GM23338 (cell line): ENCODE measurements around the gene ZGRF1. TPM values are rescaled to one million over a fixed set of nuclear protein-coding genes. Genes with fewer than 3 reads are reported as not detected.

Experiments used
- ATAC-seq: fragments of 200-7000 bp; cut with Tn5 transposase; 3 replicates; pipeline ENCODE4 v1.9.1; 2020
- DNase-seq: peaks from one replicate; pipeline ENCODE4 v3.0.0-alpha.2; 2015; ENCODE audit warnings: low spot score
- H2AFZ ChIP-seq: fragments of 200-600 bp; sonication (generic); 2 replicates; pipeline ENCODE4 v1.8.0; 2016; ENCODE audit warnings: antibody characterized with exemption, mild to moderate bottlenecking, moderate library complexity
- H3F3A ChIP-seq: fragments of 200-600 bp; sonication (generic); replicated peaks from 2 replicates; pipeline ENCODE4 v1.8.0; 2017; ENCODE audit warnings: antibody characterized with exemption, mixed run types, low read depth
- H3K27ac ChIP-seq: fragments of 200-600 bp; sonication (generic); 2 replicates; pipeline ENCODE4 v1.6.1; 2016; ENCODE audit warnings: low read depth
- H3K27me3 ChIP-seq: fragments of 200-600 bp; sonication (generic); 2 replicates; pipeline ENCODE4 v1.8.0; 2016; ENCODE audit warnings: mild to moderate bottlenecking, mixed run types, moderate library complexity; ENCODE audit not compliant: insufficient read depth
- H3K36me3 ChIP-seq: fragments of 200-600 bp; sonication (generic); 2 replicates; pipeline ENCODE4 v1.8.0; 2016; ENCODE audit warnings: mild to moderate bottlenecking; ENCODE audit not compliant: insufficient read depth
- H3K4me1 ChIP-seq: fragments of 200-600 bp; sonication (generic); 2 replicates; pipeline ENCODE4 v1.8.0; 2016; ENCODE audit warnings: mild to moderate bottlenecking, moderate library complexity; ENCODE audit not compliant: insufficient read depth
- H3K4me2 ChIP-seq: fragments of 200-600 bp; sonication (generic); 2 replicates; pipeline ENCODE4 v1.7.1; 2017; ENCODE audit warnings: mixed run types
- H3K4me3 ChIP-seq: fragments of 200-600 bp; sonication (generic); 2 replicates; pipeline ENCODE4 v1.6.1; 2016; ENCODE audit warnings: mixed run types
- H3K79me2 ChIP-seq: fragments of 200-600 bp; sonication (generic); replicated peaks from 2 replicates; pipeline ENCODE4 v1.8.0; 2017; ENCODE audit warnings: mild to moderate bottlenecking; ENCODE audit not compliant: insufficient read depth
- H3K9me2 ChIP-seq: fragments of 200-600 bp; sonication (generic); 2 replicates; pipeline ENCODE4 v1.8.0; 2017; ENCODE audit not compliant: insufficient read depth
- H4K20me1 ChIP-seq: fragments of 200-600 bp; sonication (generic); replicated peaks from 2 replicates; pipeline ENCODE4 v1.8.0; 2017; ENCODE audit warnings: mild to moderate bottlenecking; ENCODE audit not compliant: insufficient read depth
- H3K27ac Mint-ChIP-seq: 2 replicates; pipeline ENCODE4 v1.8.0; 2020; ENCODE audit warnings: inconsistent platforms, mild to moderate bottlenecking, moderate library complexity, mixed read lengths
- H3K27me3 Mint-ChIP-seq: 3 replicates; pipeline ENCODE4 v1.8.0; 2022; ENCODE audit warnings: low read depth, mild to moderate bottlenecking, moderate library complexity, mixed read lengths, inconsistent platforms; ENCODE audit not compliant: insufficient read depth, poor library complexity
- H3K36me3 Mint-ChIP-seq: 3 replicates; pipeline ENCODE4 v1.8.0; 2021; ENCODE audit warnings: low read depth, mild to moderate bottlenecking, inconsistent platforms, moderate library complexity, mixed read lengths
- H3K4me1 Mint-ChIP-seq: 3 replicates; pipeline ENCODE4 v1.8.0; 2020; ENCODE audit warnings: mild to moderate bottlenecking, inconsistent platforms, mixed read lengths
- H3K4me3 Mint-ChIP-seq: 3 replicates; pipeline ENCODE4 v1.8.0; 2021; ENCODE audit warnings: moderate library complexity, mild to moderate bottlenecking, inconsistent platforms, mixed read lengths
- H3K9me3 Mint-ChIP-seq: 3 replicates; pipeline ENCODE4 v1.8.0; 2020; ENCODE audit warnings: moderate library complexity, mild to moderate bottlenecking, inconsistent platforms, mixed read lengths
- CREB1 ChIP-seq: fragments of 250-450 bp; sonication (Bioruptor Pico); IDR thresholded peaks from 2 replicates; pipeline ENCODE4 v1.5.0; 2020; ENCODE audit warnings: low read depth, mild to moderate bottlenecking, moderate library complexity
- ETS1 ChIP-seq: IDR thresholded peaks from 2 replicates; pipeline ENCODE4 v1.6.1; 2016; ENCODE audit warnings: antibody characterized with exemption
- EZH2 ChIP-seq: fragments of 200-600 bp; sonication (generic); IDR thresholded peaks from one replicate; pipeline ENCODE4 v1.8.0; 2017; ENCODE audit warnings: antibody characterized with exemption, mild to moderate bottlenecking, low read depth; ENCODE audit not compliant: unreplicated experiment
- EZH2phosphoT487 ChIP-seq: fragments of 200-600 bp; sonication (generic); IDR thresholded peaks from one replicate; pipeline ENCODE4 v1.8.1; 2018; ENCODE audit warnings: antibody characterized with exemption; ENCODE audit not compliant: unreplicated experiment
- JUNB ChIP-seq: IDR thresholded peaks from one replicate; pipeline ENCODE4 v1.6.1; 2016; ENCODE audit warnings: antibody characterized with exemption; ENCODE audit not compliant: unreplicated experiment
- NANOG ChIP-seq: IDR thresholded peaks from 2 replicates; pipeline ENCODE4 v1.6.1; 2016; ENCODE audit warnings: antibody characterized with exemption, borderline replicate concordance
- POLR2AphosphoS5 ChIP-seq: IDR thresholded peaks from 2 replicates; pipeline ENCODE4 v1.6.1; 2016; ENCODE audit warnings: antibody characterized with exemption, low read depth
- STAT1 ChIP-seq: IDR thresholded peaks from one replicate; pipeline ENCODE4 v1.6.1; 2016; ENCODE audit warnings: antibody characterized with exemption; ENCODE audit not compliant: unreplicated experiment
- ZNF114 ChIP-seq: fragments of 250-450 bp; sonication (Bioruptor Pico); IDR thresholded peaks from 2 replicates; pipeline ENCODE4 v1.5.0; 2020; ENCODE audit warnings: mild to moderate bottlenecking, moderate library complexity
- ZNF331 ChIP-seq: fragments of 250-450 bp; sonication (Bioruptor Pico); IDR thresholded peaks from 2 replicates; pipeline ENCODE4 v1.5.0; 2020; ENCODE audit warnings: low read depth, mild to moderate bottlenecking, moderate library complexity
- polyA plus RNA-seq: library from polyadenylated mRNA; unstranded; fragments of >200 nt; fragmentation: Nextera tagmentation; extraction: Ambion mirVana; gene quantifications from 2 replicates; pipeline ENCODE4 v1.2.1, GENCODE V29; 2016
- total RNA-seq: library from RNA; depleted of rRNA; stranded (reverse); fragments of >200 nt; shearing (Covaris generic); gene quantifications from 2 replicates; pipeline ENCODE4 v1.2.3, GENCODE V29; 2014
- TF ChIP-seq, protein P1 (sequence below): fragments of 250-450 bp; sonication (Bioruptor Pico); IDR thresholded peaks from 2 replicates; pipeline ENCODE4 v1.5.0; 2020; ENCODE audit warnings: mild to moderate bottlenecking, moderate library complexity
- TF ChIP-seq, protein P2 (sequence below), 2 experiments: fragments of 200-600 bp in 1 of 2; sonication (generic) in 1 of 2; conservative IDR thresholded peaks; 2 replicates each; pipeline versions ENCODE4 v1.5.1 to v1.6.1; 2016 to 2017; ENCODE audit warnings: antibody characterized with exemption in 2 of 2, low read depth in 2 of 2, mild to moderate bottlenecking in 2 of 2, moderate library complexity in 1 of 2
- TF ChIP-seq, protein P3 (sequence below): IDR thresholded peaks from one replicate; pipeline ENCODE4 v1.6.1; 2018; ENCODE audit warnings: antibody characterized with exemption; ENCODE audit not compliant: unreplicated experiment

The ZGRF1 gene
- total and polyA plus RNA-seq, 2 experiments from 2014 or later, result 41.7 to 62.6 TPM

GRCh38 chr4:112673076-112673475 is 36.4 kb upstream of the ZGRF1 start:
- Histone ChIP-seq H3F3A (no peaks in the 10 kb centered on the region), H3K27me3 (no peaks in the 10 kb centered on the region), H3K36me3 (no peaks in the 10 kb centered on the region), H4K20me1 (no peaks in the 10 kb centered on the region), H3K27ac (no peak overlapping the region), H3K4me3 (no peak overlapping the region), H3K9me2 (no peaks in the 10 kb centered on the region), H2AFZ (no peak overlapping the region), H3K4me1 (peaks cover 3% of the 10 kb centered on the region; the same call in 1 of the 2 replicates), H3K79me2 (no peaks in the 10 kb centered on the region), H3K4me2 (no peak overlapping the region)
- Mint-ChIP-seq H3K9me3 (no peaks in the 10 kb centered on the region), H3K27ac (no peak overlapping the region), H3K4me3 (no peak overlapping the region), H3K36me3 (no peaks in the 10 kb centered on the region), H3K27me3 (no peaks in the 10 kb centered on the region), H3K4me1 (peaks cover 18% of the 10 kb centered on the region)
- DNase-seq (no peak), ATAC-seq (no peak)
- TF ChIP-seq ZNF331 (CRISPR knock-in tag), result no peak
- no peak for TF ChIP-seq CREB1 (CRISPR knock-in tag)
- TF ChIP-seq STAT1, result no peak
- TF ChIP-seq ETS1, result no peak
- TF ChIP-seq, protein P1, sequence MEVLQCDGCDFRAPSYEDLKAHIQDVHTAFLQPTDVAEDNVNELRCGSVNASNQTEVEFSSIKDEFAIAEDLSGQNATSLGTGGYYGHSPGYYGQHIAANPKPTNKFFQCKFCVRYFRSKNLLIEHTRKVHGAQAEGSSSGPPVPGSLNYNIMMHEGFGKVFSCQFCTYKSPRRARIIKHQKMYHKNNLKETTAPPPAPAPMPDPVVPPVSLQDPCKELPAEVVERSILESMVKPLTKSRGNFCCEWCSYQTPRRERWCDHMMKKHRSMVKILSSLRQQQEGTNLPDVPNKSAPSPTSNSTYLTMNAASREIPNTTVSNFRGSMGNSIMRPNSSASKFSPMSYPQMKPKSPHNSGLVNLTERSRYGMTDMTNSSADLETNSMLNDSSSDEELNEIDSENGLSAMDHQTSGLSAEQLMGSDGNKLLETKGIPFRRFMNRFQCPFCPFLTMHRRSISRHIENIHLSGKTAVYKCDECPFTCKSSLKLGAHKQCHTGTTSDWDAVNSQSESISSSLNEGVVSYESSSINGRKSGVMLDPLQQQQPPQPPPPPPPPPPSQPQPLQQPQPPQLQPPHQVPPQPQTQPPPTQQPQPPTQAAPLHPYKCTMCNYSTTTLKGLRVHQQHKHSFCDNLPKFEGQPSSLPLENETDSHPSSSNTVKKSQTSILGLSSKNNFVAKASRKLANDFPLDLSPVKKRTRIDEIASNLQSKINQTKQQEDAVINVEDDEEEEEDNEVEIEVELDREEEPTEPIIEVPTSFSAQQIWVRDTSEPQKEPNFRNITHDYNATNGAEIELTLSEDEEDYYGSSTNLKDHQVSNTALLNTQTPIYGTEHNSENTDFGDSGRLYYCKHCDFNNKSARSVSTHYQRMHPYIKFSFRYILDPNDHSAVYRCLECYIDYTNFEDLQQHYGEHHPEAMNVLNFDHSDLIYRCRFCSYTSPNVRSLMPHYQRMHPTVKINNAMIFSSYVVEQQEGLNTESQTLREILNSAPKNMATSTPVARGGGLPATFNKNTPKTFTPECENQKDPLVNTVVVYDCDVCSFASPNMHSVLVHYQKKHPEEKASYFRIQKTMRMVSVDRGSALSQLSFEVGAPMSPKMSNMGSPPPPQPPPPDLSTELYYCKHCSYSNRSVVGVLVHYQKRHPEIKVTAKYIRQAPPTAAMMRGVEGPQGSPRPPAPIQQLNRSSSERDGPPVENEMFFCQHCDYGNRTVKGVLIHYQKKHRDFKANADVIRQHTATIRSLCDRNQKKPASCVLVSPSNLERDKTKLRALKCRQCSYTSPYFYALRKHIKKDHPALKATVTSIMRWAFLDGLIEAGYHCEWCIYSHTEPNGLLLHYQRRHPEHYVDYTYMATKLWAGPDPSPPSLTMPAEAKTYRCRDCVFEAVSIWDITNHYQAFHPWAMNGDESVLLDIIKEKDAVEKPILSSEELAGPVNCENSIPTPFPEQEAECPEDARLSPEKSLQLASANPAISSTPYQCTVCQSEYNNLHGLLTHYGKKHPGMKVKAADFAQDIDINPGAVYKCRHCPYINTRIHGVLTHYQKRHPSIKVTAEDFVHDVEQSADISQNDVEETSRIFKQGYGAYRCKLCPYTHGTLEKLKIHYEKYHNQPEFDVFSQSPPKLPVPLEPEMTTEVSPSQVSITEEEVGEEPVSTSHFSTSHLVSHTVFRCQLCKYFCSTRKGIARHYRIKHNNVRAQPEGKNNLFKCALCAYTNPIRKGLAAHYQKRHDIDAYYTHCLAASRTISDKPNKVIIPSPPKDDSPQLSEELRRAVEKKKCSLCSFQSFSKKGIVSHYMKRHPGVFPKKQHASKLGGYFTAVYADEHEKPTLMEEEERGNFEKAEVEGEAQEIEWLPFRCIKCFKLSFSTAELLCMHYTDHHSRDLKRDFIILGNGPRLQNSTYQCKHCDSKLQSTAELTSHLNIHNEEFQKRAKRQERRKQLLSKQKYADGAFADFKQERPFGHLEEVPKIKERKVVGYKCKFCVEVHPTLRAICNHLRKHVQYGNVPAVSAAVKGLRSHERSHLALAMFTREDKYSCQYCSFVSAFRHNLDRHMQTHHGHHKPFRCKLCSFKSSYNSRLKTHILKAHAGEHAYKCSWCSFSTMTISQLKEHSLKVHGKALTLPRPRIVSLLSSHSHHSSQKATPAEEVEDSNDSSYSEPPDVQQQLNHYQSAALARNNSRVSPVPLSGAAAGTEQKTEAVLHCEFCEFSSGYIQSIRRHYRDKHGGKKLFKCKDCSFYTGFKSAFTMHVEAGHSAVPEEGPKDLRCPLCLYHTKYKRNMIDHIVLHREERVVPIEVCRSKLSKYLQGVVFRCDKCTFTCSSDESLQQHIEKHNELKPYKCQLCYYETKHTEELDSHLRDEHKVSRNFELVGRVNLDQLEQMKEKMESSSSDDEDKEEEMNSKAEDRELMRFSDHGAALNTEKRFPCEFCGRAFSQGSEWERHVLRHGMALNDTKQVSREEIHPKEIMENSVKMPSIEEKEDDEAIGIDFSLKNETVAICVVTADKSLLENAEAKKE (CRISPR knock-in tag), result no peak
- TF ChIP-seq NANOG, result no peak
- no peak for TF ChIP-seq POLR2AphosphoS5
- TF ChIP-seq, protein P2, sequence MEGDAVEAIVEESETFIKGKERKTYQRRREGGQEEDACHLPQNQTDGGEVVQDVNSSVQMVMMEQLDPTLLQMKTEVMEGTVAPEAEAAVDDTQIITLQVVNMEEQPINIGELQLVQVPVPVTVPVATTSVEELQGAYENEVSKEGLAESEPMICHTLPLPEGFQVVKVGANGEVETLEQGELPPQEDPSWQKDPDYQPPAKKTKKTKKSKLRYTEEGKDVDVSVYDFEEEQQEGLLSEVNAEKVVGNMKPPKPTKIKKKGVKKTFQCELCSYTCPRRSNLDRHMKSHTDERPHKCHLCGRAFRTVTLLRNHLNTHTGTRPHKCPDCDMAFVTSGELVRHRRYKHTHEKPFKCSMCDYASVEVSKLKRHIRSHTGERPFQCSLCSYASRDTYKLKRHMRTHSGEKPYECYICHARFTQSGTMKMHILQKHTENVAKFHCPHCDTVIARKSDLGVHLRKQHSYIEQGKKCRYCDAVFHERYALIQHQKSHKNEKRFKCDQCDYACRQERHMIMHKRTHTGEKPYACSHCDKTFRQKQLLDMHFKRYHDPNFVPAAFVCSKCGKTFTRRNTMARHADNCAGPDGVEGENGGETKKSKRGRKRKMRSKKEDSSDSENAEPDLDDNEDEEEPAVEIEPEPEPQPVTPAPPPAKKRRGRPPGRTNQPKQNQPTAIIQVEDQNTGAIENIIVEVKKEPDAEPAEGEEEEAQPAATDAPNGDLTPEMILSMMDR (conservative IDR thresholded peaks at IDR 0.05; ENCODE audit: low read depth in 2 of 2), result no peak
- TF ChIP-seq, protein P3, sequence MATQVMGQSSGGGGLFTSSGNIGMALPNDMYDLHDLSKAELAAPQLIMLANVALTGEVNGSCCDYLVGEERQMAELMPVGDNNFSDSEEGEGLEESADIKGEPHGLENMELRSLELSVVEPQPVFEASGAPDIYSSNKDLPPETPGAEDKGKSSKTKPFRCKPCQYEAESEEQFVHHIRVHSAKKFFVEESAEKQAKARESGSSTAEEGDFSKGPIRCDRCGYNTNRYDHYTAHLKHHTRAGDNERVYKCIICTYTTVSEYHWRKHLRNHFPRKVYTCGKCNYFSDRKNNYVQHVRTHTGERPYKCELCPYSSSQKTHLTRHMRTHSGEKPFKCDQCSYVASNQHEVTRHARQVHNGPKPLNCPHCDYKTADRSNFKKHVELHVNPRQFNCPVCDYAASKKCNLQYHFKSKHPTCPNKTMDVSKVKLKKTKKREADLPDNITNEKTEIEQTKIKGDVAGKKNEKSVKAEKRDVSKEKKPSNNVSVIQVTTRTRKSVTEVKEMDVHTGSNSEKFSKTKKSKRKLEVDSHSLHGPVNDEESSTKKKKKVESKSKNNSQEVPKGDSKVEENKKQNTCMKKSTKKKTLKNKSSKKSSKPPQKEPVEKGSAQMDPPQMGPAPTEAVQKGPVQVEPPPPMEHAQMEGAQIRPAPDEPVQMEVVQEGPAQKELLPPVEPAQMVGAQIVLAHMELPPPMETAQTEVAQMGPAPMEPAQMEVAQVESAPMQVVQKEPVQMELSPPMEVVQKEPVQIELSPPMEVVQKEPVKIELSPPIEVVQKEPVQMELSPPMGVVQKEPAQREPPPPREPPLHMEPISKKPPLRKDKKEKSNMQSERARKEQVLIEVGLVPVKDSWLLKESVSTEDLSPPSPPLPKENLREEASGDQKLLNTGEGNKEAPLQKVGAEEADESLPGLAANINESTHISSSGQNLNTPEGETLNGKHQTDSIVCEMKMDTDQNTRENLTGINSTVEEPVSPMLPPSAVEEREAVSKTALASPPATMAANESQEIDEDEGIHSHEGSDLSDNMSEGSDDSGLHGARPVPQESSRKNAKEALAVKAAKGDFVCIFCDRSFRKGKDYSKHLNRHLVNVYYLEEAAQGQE, result no peak
- TF ChIP-seq JUNB, result no peak
- TF ChIP-seq EZH2, result no peak
- no peak for TF ChIP-seq EZH2phosphoT487
- no peak for TF ChIP-seq ZNF114 (CRISPR knock-in tag)
